Measurements from ENCODE around the gene VPREB3.
A peak's percentile ranks its signal among the peaks of the same experiment; 100 is the strongest.

Gene VPREB3

GRCh38 chr22:23764899-23765881, 11.0 kb upstream of the VPREB3 start:
- no peak for DNase-seq
- Histone ChIP-seq H3K4me3 (ENCODE audit: low read depth, low read length) (no peak overlapping the region), H3K27ac (no peak overlapping the region), H3K36me3 (peaks cover 16% of the 10 kb centered on the region), H3K9me3 (ENCODE audit: severe bottlenecking) (no peaks in the 10 kb centered on the region), H3K27me3 (ENCODE audit: insufficient read depth, low read depth, severe bottlenecking) (no peaks in the 10 kb centered on the region)
- TF ChIP-seq, protein P1, sequence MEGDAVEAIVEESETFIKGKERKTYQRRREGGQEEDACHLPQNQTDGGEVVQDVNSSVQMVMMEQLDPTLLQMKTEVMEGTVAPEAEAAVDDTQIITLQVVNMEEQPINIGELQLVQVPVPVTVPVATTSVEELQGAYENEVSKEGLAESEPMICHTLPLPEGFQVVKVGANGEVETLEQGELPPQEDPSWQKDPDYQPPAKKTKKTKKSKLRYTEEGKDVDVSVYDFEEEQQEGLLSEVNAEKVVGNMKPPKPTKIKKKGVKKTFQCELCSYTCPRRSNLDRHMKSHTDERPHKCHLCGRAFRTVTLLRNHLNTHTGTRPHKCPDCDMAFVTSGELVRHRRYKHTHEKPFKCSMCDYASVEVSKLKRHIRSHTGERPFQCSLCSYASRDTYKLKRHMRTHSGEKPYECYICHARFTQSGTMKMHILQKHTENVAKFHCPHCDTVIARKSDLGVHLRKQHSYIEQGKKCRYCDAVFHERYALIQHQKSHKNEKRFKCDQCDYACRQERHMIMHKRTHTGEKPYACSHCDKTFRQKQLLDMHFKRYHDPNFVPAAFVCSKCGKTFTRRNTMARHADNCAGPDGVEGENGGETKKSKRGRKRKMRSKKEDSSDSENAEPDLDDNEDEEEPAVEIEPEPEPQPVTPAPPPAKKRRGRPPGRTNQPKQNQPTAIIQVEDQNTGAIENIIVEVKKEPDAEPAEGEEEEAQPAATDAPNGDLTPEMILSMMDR (IDR thresholded peaks at IDR 0.05; ENCODE audit: low read depth, low read length): no peak

- no peak for DNase-seq
- TF ChIP-seq, protein P1 (IDR thresholded peaks at IDR 0.05; ENCODE audit: low read depth, low read length): no peak
- H3K36me3 ChIP-seq: peaks cover 16% of the 10 kb centered on the region
- H3K9me3 ChIP-seq (ENCODE audit: severe bottlenecking): no peaks in the 10 kb centered on the region
- H3K27ac ChIP-seq: no peak overlapping the region
- H3K4me3 ChIP-seq (ENCODE audit: low read depth, low read length): no peak overlapping the region
- no peaks in the 10 kb centered on the region for H3K27me3 ChIP-seq (ENCODE audit: insufficient read depth, low read depth, severe bottlenecking)
These were observed 9.7 kb upstream of the VPREB3 start for GRCh38 chr22:23763954-23764353.

DNA sequence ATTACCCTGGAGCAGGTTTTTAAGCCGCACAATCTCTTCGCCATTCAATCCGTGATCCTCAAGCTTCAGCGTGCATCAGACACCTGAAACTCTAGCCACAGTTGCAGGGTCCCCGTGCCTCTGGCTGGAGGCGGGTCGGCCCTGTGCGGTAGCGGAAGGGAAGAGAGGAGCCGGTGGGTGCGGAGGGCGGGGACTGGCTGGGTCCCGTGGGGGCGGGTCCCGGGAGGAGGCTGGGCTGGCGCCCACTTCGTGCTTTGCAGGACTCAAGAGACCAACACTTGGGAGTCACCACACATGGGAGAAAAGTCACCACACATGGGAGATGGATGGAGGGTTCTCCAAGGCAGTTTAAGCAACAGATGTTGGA, 9.3 kb upstream of the VPREB3 start:
- no peak overlapping the region for H3K4me3 ChIP-seq (ENCODE audit: low read depth, low read length)
- no peaks in the 10 kb centered on the region for H3K27me3 ChIP-seq (ENCODE audit: insufficient read depth, low read depth, severe bottlenecking)
- no peaks in the 10 kb centered on the region for H3K9me3 ChIP-seq (ENCODE audit: severe bottlenecking)
- H3K36me3 ChIP-seq: peaks cover 16% of the 10 kb centered on the region
- H3K27ac ChIP-seq: no peak overlapping the region
- no peak for DNase-seq
- TF ChIP-seq, protein P1 (IDR thresholded peaks at IDR 0.05; ENCODE audit: low read depth, low read length): no peak

DNA sequence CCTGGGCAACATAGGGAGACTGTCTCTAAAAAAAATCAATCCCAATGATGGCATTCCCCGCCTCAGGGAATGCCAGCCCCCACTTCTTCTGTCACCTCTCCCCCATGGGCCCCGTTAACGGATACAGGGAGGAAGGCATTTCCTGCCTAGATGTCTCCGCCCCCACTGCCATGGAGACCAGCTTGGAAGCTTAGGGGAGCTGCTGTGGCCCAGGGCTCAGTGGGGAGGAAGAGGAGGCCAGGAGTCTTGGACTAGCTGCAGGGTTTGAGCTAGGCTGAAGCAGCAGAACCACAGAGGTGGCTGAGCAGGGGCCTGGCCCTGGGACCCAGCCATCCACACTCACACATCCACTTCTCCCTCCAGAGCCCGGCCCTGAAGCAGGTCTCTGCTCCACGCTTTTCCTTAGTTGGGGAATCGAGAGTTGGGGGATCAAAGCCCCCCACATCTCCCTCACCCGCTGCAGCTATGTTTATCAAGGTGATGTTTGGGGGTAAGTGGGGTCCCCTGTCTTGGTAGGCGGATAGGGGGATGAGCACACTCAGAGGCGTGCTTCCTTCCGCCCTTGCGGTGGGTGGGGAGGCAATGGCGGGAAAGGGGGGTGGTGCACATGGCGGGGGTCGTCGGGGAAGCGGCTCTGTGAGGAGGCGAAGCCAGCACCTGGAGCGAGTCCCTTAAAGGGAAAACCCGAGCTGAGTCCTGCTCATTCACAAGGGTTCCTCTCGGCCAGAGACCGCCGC, 8.8 kb upstream of the VPREB3 start, which contains the start of gene C22orf15:
C22orf15 (plus strand) TSS at position 149 of the 737 bp plus-strand sequence; CDS start at position 466, 317 bp downstream.
- no peak within 1 kb of the TSS; the same call in 1 of the 2 replicates for H3K27ac ChIP-seq

DNA sequence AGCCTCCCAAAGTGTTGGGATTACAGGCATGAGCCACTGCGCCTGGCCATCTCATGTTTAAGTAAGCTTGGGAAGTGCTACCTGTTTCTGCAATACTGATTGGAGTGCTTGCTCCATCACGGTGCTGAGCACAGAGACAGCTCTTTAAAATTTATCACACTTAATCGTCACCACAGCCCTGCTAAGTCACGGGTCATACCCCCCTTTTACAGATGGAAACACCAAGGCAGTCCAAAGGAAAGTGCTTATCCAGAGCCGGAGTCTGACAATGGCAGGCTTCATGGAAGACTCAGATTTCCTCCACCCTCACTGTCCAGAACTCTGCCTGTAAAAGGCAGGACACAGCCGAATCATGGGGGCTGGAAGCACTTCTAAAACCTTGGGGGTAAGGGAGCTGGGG, 5.8 kb upstream of the VPREB3 start:
- no peak overlapping the region for H3K4me3 ChIP-seq (ENCODE audit: low read depth, low read length)
- TF ChIP-seq, protein P1 (IDR thresholded peaks at IDR 0.05; ENCODE audit: low read depth, low read length): no peak
- no peak overlapping the region for H3K27ac ChIP-seq
- no peak for DNase-seq
- no peaks in the 10 kb centered on the region for H3K27me3 ChIP-seq (ENCODE audit: insufficient read depth, low read depth, severe bottlenecking)
- H3K9me3 ChIP-seq (ENCODE audit: severe bottlenecking): no peaks in the 10 kb centered on the region
- H3K36me3 ChIP-seq: peaks cover 7% of the 10 kb centered on the region

More for the DNA sequence above, 8.8 kb upstream of the VPREB3 start, which contains the start of gene C22orf15:
- Histone ChIP-seq H3K4me3 (ENCODE audit: low read depth, low read length) (no peak within 1 kb of the TSS), H3K27me3 (ENCODE audit: insufficient read depth, low read depth, severe bottlenecking) (no peaks in the 10 kb centered on the region), H3K36me3 (peaks cover 16% of the 10 kb centered on the region), H3K9me3 (ENCODE audit: severe bottlenecking) (no peaks in the 10 kb centered on the region)
- TF ChIP-seq, protein P1 (IDR thresholded peaks at IDR 0.05; ENCODE audit: low read depth, low read length): no peak
- peak; percentile 53 for DNase-seq
